Adrenal gland (tissue), 12 donors: ENCODE results near the gene NBAS. TPM values are rescaled to one million over a fixed set of nuclear protein-coding genes. Genes with fewer than 3 reads are reported as not detected.

ENCODE experiments used
- DNase-seq, 7 donors: peaks; one replicate each; pipeline ENCODE4 v3.0.0-alpha.2; 2019 to 2020
- H3K27ac ChIP-seq, 5 donors: fragments of 200-600 bp; sonication (generic) in 4 of 5; 1 replicate in 3 of 5; 2 replicates in 2 of 5; pipeline versions ENCODE4 v1.5.1 to v1.8.0; 2016 to 2020; ENCODE audit warnings: mild to moderate bottlenecking in 1 of 5
- H3K27me3 ChIP-seq: fragments of 200-600 bp; 2 replicates; pipeline ENCODE4 v1.8.0; 2021
- H3K36me3 ChIP-seq, 2 donors: fragments of 200-600 bp; replicated peaks in 1 of 2; 1 replicate in 1 of 2; 2 replicates in 1 of 2; pipeline versions ENCODE4 v1.5.1 to v1.8.0; 2018 to 2022
- H3K4me1 ChIP-seq, 2 donors: fragments of 200-600 bp; replicated peaks in 1 of 2; 1 replicate in 1 of 2; 2 replicates in 1 of 2; pipeline versions ENCODE4 v1.5.1 to v1.8.0; 2018 to 2021
- H3K4me3 ChIP-seq, 4 donors: fragments of 200-600 bp; sonication (generic) in 3 of 4; one replicate each; pipeline ENCODE4 v1.5.1; 2016 to 2018
- H3K9me3 ChIP-seq, 3 donors: fragments of 200-600 bp; sonication (generic) in 1 of 3; replicated peaks in 1 of 3; 1 replicate in 2 of 3; 2 replicates in 1 of 3; pipeline versions ENCODE4 v1.5.1 to v1.8.0; 2016 to 2021
- POLR2A ChIP-seq, 2 donors: fragments of 450-650 bp; IDR thresholded peaks; one replicate each; pipeline ENCODE4 v1.6.1; 2017; ENCODE audit warnings: antibody characterized with exemption in 2 of 2, mild to moderate bottlenecking in 2 of 2, moderate library complexity in 1 of 2
- WGBS, 4 donors: extraction: QIAGEN DNeasy Blood & Tissue Kit in 2 of 4; methylation state at CpG; one replicate each; pipeline versions ENCODE4 v1.1.5 to v1.1.7; 2013 to 2017; 5-methylcytosine and 5-hydroxymethylcytosine counted together
- intact Hi-C, 2 donors: fragments of 100-400 bp; cut with DNase I; formaldehyde crosslinking; loops; one replicate each; pipeline versions ENCODE4 v1.14.1 to v1.15.0; 2022 to 2023
- polyA plus RNA-seq, 3 donors: library from polyadenylated mRNA; stranded (reverse); fragments of 200-250 nt in 2 of 3; fragments of 350-450 nt in 1 of 3; fragmentation: Illumina TruSeq in 1 of 3; extraction: RNeasy Lipid Tissue Mini Kit (QIAGEN cat#74804) in 1 of 3; gene quantifications; one replicate each; pipeline ENCODE4 v1.2.3, GENCODE V29; 2013 to 2014
- total RNA-seq, 9 donors: library from RNA; depleted of rRNA in 4 of 9; stranded (reverse); fragments of >200 nt in 4 of 9; fragments of 120-200 nt in 1 of 9; fragmentation: NEBNext Ultra II Directional in 1 of 9; extraction: Animal tissue kit (Norgen Biotek cat#: 25700) in 1 of 9; gene quantifications; one replicate each; pipeline versions ENCODE4 v1.1.0 to v1.2.4, GENCODE V29; 2013 to 2023
- TF ChIP-seq, protein P1 (sequence below), 6 experiments: fragments of 450-650 bp in 4 of 6; fragments of 200-600 bp in 2 of 6; sonication (generic) in 1 of 6; IDR thresholded peaks; 1 replicate in 5 of 6; 2 replicates in 1 of 6; pipeline versions ENCODE4 v1.5.1 to v1.8.0; 2016 to 2021; ENCODE audit warnings: antibody characterized with exemption in 6 of 6, mild to moderate bottlenecking in 2 of 6, moderate library complexity in 1 of 6
- donor health status: healthy with polysubstance abuse.
- donor health status: Bipolar disorder and iron deficiency.
- donor health status: DM: yes; HTN: yes; CAD: no.
- donor health status: DM: no; HTN: no; CAD: no.
- donor health status: DM: no; HTN: no; CAD: no.
- donor health status: DM: yes; HTN: yes; CAD: no.

Gene NBAS
- total and polyA plus RNA-seq, 12 donors, result 22.0 to 62.4 (median 46.2) TPM

DNA sequence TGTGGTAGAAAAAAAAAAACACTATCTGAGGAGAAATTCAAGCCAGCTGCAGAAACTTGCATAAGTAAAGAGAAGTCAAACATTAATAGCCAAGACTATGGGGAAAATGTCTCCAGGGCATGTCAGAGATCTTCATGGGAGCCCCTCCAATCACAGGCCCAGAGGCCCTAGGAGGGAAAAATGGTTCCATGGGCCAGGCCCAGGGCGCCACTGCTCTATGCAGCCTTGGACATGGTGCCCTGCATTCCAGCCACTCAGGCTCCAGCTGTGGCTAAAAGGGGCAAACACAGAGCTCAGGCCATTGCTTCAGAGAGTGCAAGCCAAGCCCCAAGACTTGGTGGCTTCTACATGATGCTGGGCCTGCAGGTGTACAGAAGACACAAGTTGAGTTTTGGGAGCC lies 354.7 kb downstream of the NBAS start:
- TF ChIP-seq, protein P1, sequence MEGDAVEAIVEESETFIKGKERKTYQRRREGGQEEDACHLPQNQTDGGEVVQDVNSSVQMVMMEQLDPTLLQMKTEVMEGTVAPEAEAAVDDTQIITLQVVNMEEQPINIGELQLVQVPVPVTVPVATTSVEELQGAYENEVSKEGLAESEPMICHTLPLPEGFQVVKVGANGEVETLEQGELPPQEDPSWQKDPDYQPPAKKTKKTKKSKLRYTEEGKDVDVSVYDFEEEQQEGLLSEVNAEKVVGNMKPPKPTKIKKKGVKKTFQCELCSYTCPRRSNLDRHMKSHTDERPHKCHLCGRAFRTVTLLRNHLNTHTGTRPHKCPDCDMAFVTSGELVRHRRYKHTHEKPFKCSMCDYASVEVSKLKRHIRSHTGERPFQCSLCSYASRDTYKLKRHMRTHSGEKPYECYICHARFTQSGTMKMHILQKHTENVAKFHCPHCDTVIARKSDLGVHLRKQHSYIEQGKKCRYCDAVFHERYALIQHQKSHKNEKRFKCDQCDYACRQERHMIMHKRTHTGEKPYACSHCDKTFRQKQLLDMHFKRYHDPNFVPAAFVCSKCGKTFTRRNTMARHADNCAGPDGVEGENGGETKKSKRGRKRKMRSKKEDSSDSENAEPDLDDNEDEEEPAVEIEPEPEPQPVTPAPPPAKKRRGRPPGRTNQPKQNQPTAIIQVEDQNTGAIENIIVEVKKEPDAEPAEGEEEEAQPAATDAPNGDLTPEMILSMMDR (IDR thresholded peaks at IDR 0.05), result no peak
- no peak for TF ChIP-seq POLR2A (IDR thresholded peaks at IDR 0.05)
- Histone ChIP-seq H3K27ac (no peak overlapping the region), H3K36me3 (no peaks in the 10 kb centered on the region), H3K9me3 (no peaks in the 10 kb centered on the region), H3K4me1 (no peaks in the 10 kb centered on the region), H3K4me3 (no peak overlapping the region), H3K27me3 (no peaks in the 10 kb centered on the region)
- intact Hi-C loops, result no loop called here
- DNase-seq, result no peak
- WGBS, 4 donors, result 92 to 100% (median 98%) methylated on average over 1 of the region's 1 CpG

DNA sequence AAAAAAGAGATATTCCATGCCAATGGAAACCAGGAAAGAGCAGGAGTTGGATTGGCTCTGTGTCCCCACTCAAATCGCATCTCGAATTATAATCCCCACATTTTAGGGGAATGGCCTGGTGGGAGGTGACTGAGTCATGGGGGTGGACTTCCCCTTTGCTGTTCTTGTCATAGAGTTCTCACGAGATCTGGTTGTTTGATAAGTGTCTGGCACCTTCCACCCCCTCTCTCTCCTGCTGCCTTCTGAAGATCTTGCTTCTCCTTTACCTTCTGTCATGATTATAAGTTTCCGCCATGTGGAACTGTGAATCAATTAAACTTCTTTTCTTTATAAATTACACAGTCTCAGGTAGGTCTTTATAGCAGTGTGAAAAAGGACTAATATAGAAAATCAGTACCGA lies 355.6 kb downstream of the NBAS start:
- no peaks in the 10 kb centered on the region for H3K9me3 ChIP-seq
- WGBS, 4 donors, result 92 to 95% (median 93%) methylated on average over 5 of the region's 5 CpGs
- no peak overlapping the region for H3K27ac ChIP-seq
- intact Hi-C loops, result no loop called here
- no peak for TF ChIP-seq POLR2A (IDR thresholded peaks at IDR 0.05)
- TF ChIP-seq, protein P1 (IDR thresholded peaks at IDR 0.05), result no peak
- no peak overlapping the region for H3K4me3 ChIP-seq
- DNase-seq, result no peak
- peaks cover 0 to 5% of the 10 kb centered on the region in 2 donors for H3K4me1 ChIP-seq
- no peaks in the 10 kb centered on the region for H3K36me3 ChIP-seq
- H3K27me3 ChIP-seq, result no peaks in the 10 kb centered on the region

DNA sequence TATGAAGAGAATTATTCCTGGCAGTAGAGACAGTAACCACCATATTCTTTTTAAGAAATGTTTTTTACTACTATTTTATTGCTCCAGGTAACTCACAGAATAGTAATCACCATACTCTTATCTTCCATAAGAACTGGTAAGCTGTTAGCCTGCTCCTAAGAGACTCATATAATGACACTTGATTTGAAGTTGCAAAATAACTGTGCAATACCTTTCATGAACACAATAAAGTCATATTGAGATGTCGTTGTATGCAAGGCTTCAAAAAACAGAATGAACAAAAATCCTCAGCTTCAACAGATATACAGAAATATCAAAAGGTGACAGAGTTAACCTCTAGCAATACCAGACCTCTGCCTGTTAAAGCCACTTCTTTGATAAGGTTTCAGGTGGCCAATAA lies 360.1 kb downstream of the NBAS start:
- Histone ChIP-seq H3K27ac (no peak overlapping the region), H3K4me1 (peaks cover 0 to 7% of the 10 kb centered on the region in 2 donors), H3K36me3 (no peaks in the 10 kb centered on the region), H3K27me3 (no peaks in the 10 kb centered on the region), H3K9me3 (no peaks in the 10 kb centered on the region), H3K4me3 (no peak overlapping the region)
- 87 to 100% (median 91%) methylated on average over 1 of the region's 1 CpG for WGBS, 4 donors
- no peak for DNase-seq
- intact Hi-C loops, result no loop called here
- TF ChIP-seq, protein P1 (IDR thresholded peaks at IDR 0.05), result no peak
- TF ChIP-seq POLR2A (IDR thresholded peaks at IDR 0.05), result no peak

DNA sequence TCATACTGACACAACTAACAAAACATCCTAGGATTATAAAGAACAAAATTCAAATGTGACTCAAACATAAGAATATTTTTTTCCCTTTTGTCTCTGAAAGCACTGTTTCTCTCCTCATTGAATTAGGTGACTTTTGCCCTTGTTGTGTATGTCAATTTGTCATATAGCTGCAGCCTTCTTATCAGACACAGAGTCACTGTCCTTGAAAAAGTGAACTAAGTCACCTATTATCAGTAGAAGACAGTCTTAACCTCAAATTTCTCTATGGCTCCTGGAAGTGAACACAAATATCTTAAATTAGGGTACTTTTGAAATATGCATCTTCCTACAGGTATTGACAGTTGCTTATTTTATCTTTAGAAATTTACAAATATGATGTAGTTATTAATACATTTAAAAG lies 360.6 kb downstream of the NBAS start:
- Histone ChIP-seq H3K27me3 (no peaks in the 10 kb centered on the region), H3K4me1 (peaks cover 0 to 7% of the 10 kb centered on the region in 2 donors), H3K4me3 (no peak overlapping the region), H3K27ac (no peak overlapping the region), H3K9me3 (no peaks in the 10 kb centered on the region), H3K36me3 (no peaks in the 10 kb centered on the region)
- TF ChIP-seq, protein P1 (IDR thresholded peaks at IDR 0.05), result no peak
- TF ChIP-seq POLR2A (IDR thresholded peaks at IDR 0.05), result no peak
- DNase-seq, result no peak
- intact Hi-C loops, result no loop called here
